GM19351 (cell line): Measurements from ENCODE around the gene POT1.

Experiments used
- ATAC-seq: cut with Tn5 transposase; IDR thresholded peaks from one replicate; pipeline ENCODE4 v1.9.1; 2021; ENCODE audit warnings: mild to moderate bottlenecking, moderate library complexity; ENCODE audit not compliant: unreplicated experiment

POT1 gene

DNA sequence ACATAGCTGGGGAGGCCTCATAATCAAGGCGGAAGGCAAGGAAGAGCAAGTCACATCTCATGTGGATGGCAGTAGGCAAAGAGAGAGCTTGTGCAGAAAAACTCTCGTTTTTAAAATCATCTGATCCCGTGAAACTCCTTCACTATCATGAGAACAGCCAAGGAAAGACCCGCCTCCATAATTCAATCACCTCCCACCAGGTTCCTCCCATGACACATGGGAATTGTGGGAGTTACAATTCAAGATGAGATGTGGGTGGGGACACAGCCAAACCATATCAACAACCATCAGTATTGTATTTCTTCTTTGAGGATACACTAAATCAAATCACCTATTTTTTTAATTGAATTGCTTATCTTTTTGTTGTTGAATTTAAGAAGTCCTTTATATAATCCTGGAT is 16.7 kb downstream of the POT1 start:
- no peak for ATAC-seq

DNA sequence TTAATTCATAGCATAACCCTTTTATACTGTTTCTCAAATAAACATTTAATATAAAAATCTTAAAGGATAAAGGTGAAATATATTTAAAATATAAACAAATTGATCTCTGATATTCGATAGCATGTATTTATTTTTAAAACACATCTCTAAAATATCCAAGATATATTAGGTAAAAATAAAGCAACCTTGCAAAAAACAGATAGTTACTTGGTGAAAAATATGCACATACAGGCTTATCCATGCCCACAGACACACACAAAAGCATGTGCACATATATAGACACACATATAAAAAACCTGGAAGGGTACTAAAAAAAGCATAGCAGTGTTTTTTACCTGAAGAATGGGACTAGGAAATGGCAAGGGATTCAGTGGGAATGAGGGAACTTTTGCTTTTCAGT is 19.8 kb downstream of the POT1 start:
- ATAC-seq, result no peak

DNA sequence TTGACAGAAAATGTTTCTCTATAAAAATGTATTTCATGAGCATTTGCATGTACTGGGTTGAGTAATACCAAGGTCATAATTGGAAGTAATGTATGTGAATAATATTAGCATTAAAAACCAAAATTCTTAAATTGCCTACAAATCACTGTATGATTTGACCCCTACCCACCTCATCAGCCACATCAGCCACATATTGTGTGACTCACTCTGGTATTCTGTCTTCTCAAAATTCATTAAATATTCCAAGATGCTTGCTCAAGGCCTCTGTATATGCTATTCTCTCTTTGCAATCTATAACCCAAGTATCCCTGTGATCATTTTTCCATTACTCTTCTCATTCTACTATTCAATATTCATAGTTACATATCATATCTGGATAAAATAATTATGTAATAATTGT is 21.4 kb downstream of the POT1 start:
- ATAC-seq, result no peak

DNA sequence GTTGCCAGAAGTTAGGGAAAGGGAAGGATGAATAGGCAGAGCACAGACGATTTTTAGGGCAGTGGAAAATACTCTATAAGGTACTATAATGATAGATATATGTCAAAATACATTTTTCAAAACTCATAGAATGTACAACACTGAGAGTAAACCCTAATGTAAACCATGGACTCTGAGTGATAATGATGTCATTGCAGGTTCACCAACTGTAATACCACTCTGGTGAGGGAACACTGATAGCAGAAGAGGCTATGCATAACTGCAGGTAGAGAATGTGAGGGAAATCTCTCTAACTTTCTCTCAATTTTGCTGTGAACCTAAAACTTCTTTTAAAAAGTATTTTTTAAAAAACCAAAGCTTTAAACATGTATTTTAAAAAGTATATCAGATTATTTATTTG is 22.1 kb downstream of the POT1 start:
- no peak for ATAC-seq

DNA sequence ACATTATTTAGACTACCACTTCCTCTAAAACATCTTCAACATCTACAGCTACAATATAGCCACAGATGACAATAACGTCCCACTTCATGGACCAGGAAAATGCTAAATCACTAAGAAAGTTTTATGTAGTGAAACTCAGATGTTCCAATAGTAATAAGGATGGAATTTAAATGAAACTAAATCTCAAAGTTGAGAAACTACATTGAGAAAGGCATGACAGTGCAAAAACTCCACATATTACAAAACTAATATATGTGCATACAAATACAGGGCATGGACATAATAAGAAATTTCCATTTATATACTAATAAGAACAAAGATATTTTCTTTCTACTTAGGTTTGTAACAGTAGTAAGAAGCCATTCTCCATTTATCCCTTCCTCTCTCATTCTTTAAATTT is 31.1 kb downstream of the POT1 start:
- ATAC-seq, result no peak

DNA sequence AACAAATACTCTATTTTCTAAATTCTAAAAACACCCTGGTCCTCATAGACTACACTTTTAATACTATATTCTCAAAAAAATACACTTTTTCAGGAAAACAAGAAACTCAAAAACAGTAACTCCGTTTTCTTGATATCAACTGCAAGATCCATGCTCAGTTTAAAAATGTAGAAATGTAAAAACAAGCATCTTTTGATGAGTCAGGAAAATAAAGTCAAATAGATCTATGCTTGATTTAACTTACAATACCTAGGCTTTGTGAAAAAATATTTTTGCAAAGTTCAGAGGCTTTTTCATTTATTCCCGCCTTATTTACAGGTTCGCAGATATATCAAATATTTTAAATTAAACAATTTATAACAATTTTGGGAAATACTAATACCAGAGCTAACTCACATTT is 33.6 kb downstream of the POT1 start:
- ATAC-seq, result no peak

DNA sequence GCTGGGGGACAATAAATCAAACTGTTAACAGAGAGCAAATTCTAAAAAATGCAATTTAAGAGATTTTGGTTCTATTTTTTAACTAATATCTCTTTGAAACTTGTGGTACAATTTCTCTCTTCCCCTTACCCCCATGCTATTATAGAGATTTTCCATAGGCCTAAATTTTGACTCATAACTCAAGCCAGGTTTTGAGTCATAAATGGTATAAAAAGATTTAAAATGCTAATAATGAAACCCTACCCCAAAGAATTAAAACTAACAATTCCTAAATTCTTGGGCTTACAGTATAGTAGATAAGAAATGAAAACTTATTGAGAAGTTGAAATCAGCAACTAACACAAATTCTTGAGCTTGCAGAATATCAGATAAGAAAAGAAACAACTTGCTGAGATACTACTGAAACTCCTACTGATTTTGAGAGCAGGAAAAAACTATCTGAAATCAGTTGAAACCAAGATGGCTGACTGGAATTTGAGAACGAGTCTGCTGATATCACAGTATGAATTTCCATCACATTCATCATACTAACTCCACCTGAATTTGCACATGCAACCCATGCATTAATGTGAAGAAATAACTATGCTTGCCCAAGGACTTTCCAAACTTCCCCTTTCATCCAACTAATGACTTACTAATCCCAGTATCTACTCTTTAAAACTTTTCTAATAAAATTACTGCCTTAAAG is 36.3 kb downstream of the POT1 start:
- peak; percentile 89 for ATAC-seq

DNA sequence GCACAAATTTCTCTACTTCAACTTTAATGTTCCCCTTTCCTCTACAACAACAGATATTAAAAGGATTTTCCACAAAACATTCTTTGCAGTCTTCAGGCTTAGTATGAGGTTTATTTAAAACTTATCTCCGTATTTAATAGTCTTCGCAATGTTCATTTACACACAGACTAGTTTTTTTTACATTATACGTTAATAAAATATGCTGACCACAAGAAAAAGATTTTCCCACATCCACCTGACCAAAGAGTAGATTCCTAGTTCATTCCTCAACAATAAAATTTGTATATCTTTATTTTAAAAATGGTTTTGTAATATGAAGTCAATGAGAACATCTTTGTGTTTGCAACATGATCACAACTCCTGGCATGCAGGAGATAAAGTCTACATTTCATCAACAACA is 42.4 kb downstream of the POT1 start:
- ATAC-seq, result no peak

DNA sequence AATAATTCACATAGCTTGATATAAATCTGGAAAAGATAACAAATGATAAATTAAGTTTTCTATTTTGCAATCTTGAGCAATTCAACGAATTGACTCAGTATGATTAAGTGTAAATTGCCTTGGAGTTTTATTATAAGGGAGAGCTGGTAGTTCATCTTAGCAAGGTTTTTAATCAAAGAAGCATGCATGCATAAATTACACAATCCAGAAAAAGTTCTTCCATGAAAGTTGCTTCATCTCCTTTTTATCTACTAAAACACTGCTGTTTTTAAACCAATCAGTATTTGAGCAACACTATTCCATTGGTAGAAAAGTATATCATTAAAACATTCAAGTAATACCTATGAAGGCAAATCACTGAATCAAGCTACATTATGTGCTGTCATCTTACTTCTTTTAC is 47.6 kb downstream of the POT1 start:
- no peak for ATAC-seq

DNA sequence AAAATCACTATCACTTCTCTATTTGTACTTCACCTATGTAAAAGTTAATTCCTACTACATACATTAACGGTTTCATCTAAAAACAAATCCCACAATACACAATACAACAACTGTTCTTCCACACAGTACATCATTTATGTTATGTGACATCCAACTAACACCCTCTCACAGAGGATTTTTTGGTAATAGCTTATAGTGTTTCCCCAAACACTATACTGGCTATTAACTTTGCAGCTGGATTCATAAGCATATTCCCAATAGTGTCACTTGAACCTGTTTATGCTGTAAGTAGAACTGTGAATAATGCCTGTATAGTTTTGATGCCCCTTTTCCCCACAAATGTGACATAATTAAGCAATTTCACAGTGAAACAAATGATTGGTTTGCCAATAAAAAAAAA is 49.9 kb downstream of the POT1 start:
- no peak for ATAC-seq

DNA sequence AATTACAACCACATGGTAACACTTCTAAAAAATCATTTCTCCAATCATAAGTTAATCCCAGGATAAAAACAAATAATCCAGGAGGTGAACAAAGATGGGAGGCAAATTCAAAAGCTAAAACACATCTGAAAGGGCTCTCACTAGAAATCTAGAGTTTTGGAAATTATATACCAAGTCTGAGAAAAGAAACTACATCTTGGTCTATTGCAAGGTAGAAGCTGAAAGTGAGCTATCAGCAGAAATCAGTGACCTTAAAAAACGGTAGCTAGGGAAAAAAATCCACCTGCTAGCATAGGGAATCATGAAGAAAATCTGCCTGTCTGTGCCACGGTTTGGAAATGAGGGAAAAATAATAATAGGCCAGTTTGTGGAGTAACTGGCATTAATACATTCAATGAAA is 50.5 kb downstream of the POT1 start:
- no peak for ATAC-seq

DNA sequence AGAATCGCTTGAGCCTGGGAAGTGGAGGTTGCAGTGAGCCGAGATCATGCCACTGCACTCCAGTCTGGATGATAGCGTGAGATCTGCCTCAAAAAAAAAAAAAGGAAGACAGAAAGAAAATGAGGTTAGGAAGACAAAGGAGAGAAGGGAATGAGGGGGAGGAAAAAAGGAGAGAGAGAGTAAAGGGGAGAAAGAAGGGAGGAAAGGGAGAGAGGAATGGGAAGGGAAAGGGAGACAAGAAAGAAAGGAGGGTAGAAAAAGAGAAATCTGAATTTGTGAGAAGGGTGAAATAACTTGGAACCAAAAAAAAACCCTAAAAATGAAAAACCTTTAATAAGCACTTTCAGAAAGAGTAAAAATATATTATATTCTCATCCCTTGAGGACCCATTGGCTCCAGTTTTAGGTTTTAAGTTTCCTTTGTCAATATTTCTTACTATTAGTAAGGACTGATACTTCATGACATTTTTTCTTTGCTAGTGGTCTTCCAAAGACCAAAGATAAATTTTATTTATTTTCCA is 54.9 kb downstream of the POT1 start:
- ATAC-seq, result no peak

DNA sequence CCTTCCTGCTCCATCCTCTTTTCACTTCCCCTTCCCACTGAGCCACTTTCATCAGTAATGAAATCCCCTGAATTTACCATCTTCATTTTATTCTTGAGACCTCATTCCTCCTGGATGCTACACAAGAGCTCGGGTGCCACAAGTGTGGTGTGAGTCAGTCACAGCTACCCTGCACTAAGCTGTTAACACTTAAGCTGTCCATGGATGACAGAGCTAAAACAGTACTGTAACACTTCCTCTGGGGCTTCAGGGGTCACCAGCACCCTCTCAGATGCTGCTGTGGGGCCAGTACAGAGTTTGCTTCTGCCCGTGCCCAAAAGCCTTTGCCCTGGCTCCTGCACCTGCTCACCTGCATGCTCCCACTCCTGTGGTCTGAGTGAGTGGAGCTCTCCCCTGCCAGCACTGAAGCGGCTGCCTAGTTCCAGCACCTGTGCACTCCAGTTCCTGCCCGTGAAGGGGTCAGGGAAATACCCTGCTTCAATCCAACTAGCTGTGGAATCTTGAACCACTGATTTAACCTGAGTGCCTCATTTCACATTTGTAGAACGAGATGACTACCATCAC is 71.9 kb downstream of the POT1 start:
- ATAC-seq, result no peak

DNA sequence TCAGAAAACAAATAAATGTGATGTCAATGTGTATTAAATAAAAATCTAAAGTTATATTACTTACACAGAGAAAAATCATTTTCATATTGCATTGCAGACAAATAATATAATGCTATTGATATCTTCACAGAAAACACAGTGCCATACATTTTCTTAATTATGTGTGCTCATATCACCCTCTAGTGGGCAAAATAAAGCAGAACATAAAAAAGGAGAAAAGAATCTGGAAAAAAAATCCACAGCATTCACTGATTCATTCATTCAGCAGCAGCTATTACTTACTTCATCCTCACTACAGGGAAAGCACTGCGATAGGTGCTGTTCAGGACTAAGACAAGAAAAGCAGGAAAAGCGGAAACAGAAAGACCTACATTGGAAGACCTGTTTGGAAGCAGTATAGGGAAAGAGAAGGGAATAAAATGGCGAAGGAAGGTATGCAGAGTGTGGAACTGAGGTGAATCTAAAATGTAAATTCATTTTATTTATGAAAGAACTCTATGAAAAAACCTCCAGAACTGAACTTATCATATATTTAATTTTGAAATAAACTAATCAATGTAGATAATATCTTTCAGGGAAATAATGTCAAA is 73.2 kb downstream of the POT1 start:
- ATAC-seq, result peak; percentile 75

DNA sequence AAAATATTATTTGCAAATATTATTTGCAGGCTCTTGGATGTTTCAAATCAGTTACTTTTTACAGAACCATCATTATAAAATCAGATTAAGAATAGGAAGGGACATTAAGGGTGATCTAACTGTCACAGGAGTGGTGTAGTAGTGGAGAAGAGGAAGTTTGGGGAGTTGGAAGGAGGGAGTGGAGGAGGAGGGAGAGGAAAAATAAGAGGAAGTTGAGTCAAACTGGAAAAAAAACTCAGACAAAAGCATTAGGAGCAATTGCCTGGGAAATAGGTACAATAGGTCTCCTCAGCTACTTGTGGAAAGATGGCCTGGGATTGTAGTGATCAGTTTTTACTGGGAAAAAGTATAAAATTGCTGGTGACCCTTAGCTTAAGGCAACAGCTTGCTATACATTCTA is 86.3 kb downstream of the POT1 start:
- no peak for ATAC-seq

DNA sequence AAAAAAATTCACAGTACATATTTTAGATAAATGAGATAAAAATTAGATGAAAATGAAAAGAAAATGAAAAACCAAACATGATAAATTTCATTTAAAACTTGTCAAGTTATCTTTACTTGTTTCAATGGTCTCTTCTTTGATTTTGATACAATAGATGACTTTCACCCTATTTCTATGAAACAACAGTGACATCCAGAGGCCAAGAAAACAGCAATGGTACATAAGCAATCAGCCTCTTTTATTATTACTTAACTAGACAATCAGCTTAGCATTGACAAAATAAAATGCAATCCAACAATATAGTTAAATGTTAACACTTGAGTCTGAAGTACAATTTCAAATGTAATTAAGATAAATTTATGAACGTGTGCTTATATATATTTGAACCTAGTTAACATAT is 89.2 kb downstream of the POT1 start:
- ATAC-seq, result no peak

DNA sequence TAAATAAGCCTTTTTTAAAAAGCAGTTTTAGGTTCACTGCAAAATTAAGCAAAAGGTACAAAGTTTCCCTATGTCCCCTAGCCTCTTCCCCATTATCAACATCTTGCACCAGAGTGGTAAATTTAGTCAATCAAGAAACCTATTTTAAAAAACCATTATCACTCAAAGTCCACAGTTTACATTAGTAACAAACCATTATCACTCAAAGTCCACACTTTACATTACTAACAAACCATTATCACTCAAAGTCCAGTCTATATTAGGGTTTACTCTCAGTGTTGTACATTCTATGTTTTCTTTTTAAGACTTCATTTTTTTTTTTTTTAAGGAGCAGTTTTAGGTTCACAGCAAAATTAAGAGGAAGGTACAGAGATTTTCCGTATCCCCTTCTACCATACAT is 89.9 kb downstream of the POT1 start:
- ATAC-seq, result no peak

DNA sequence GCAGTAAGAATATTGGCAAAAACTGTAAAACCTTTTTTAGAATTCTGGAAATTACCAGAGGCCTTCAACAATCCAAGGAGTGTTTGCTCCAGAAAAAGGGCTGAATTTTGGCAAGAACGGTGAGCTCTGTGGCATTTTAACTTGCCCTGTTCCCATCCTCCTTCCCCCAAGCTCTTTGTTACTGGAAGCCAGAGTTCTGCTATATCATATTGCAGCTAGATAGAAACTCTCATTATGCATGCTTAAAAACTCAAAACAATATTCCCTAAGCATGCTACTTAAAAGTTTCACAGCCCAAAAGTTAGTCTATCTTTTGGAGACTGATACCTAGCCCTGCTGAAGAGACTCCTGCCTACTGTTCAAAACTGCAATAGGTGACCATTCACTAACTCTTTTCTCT is 93.5 kb downstream of the POT1 start:
- no peak for ATAC-seq

DNA sequence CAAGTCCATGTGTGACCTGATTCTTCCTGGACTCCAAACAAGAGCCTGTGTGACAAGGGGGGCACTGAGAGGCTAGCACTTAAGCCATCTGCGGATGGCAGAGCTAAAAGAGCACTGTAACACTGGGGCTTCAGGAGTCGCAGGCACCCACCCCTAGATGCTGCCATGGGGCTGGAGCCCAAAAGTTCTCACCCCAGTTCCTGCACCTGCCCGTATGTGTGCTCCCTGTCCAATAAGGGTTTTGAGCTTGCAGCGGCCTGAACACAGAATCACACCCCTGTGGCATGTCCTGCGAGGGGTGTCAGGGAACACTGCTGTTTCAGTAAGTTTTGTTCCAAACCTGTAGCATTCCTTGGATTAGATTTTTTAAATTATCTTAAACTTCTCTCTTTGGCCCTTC is 110.8 kb downstream of the POT1 start:
- ATAC-seq, result no peak

DNA sequence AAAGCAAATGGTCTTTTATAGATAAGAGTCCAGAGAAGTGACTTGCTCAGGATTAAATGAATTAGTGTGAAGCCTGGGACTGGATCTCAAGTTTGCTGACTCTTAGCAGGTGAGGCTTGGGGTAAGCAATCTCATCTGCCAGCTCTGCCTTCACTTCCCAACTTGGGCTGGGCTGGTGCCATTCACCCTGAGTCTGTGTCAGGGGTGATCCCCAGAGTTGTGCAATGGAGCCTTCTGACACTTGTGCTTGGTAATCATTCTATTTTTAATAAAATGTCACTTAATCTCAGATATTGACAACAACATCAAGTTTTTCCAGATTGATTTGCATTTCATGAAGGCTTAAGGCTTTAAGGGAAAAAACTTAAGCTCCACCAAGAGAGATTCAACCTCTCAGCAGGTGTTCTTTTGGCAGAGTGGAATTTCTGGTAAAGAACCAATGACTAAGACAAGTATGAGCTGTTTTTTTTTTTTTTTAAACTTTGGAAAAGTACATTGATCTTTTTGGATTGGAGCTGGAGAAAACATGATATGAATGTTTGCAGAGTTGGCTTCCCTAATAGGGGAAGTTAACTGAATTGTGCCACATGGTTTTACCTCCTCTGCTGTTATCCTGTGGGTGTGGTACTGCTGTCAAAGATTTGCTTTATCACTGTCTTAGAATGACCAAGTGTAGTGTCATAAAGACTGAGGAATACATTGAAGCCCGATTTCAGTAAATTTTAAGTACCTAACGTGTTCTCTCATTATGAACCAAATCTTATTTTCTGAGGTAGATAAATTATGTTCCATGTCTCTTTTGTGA is 115.4 kb downstream of the POT1 start:
- no peak for ATAC-seq

DNA sequence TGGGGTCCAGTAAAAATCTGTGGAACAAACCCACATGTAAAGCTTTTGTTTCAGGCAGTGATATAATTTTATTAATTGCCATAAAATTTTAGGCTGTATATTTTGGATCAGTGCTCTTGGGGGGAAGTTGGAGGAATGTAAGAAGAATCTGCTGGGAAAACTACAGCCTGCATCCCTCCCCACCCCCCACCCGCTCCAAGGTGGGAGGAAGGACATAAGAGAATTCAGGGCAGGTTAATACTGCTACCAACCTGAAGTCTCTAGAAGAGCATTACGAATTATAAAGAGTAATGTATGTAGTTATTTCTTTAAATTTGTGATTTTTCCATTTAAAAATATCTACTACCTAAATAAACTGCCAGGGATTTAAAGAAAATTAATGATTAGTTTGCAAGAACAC is 116.9 kb downstream of the POT1 start:
- no peak for ATAC-seq

DNA sequence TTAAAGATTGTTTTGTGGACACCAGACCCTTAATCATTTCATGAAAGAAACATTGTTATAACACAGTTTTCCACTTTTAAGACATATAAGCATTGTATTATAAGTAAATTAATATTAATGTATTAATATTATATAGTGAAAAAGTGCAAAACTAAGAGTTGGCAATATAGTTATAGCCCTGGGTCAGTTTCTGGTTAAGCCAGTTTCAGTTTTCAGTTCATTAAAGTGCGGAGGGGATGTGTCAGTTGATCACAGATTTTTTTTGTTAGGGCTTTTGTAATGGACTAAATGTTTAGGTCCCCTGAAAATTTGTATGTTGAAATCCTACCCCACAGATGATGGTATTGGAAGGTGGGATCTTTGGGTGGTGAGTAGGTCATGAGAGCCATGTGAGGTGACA is 118.3 kb downstream of the POT1 start:
- ATAC-seq, result peak; percentile 62
